ENCODE measurements around the gene SLC6A1. TPM values are rescaled to one million over a fixed set of nuclear protein-coding genes. Genes with fewer than 3 reads are reported as not detected.

Gene SLC6A1
- total RNA-seq, 1 experiment from 2014 or later, result not detected

GRCh38 chr3:11055496-11055895, 62.9 kb downstream of the SLC6A1 start:
- no peak for DNase-seq
- Histone ChIP-seq H3K4me1 (ENCODE audit: insufficient read depth, low read length) (no peaks in the 10 kb centered on the region), H4K91ac (ENCODE audit: insufficient read length, low read depth, low read length) (no peak overlapping the region), H2BK20ac (ENCODE audit: low read depth, low read length, poor library complexity, severe bottlenecking) (no peak overlapping the region), H2AK5ac (ENCODE audit: insufficient read length, low read length) (no peak overlapping the region), H3K56ac (ENCODE audit: insufficient read length, low read depth, low read length) (no peak overlapping the region), H3K9ac (ENCODE audit: extremely low read depth, insufficient read length, low read length) (no peak overlapping the region), H3K14ac (ENCODE audit: insufficient read depth, low read length) (no peak overlapping the region; the same call in 1 of the 2 replicates), H3K18ac (ENCODE audit: insufficient read length, low read depth, low read length) (no peak overlapping the region), H3K4ac (ENCODE audit: low read depth, low read length) (no peak overlapping the region), H3K79me1 (ENCODE audit: insufficient read depth, low read depth, low read length, poor library complexity, severe bottlenecking) (no peaks in the 10 kb centered on the region), H3K79me2 (ENCODE audit: insufficient read depth, low read length) (no peaks in the 10 kb centered on the region), H3T11ph (ENCODE audit: low read length) (no peak overlapping the region), H3K9me3 (ENCODE audit: control insufficient read depth, low read depth, low read length) (no peaks in the 10 kb centered on the region), H3K27ac (ENCODE audit: insufficient read length, low read depth, low read length) (no peak overlapping the region), H3K23ac (ENCODE audit: insufficient read length, low read depth, low read length) (no peak overlapping the region), H4K5ac (ENCODE audit: insufficient read length, low read depth, low read length) (no peak overlapping the region), H3K23me2 (ENCODE audit: insufficient read length, low read depth, low read length, poor library complexity, severe bottlenecking) (no peaks in the 10 kb centered on the region), H4K20me1 (ENCODE audit: control insufficient read depth, insufficient read depth, insufficient read length) (no peaks in the 10 kb centered on the region), H2BK120ac (ENCODE audit: low read depth, low read length, poor library complexity, severe bottlenecking) (no peak overlapping the region), H3K27me3 (ENCODE audit: insufficient read depth, low read length) (no peaks in the 10 kb centered on the region), H3K4me2 (ENCODE audit: insufficient read depth, insufficient read length, low read length) (no peak overlapping the region), H2BK12ac (ENCODE audit: insufficient read length, low read depth, low read length) (no peak overlapping the region), H2BK15ac (ENCODE audit: low read depth, low read length) (no peak overlapping the region), H2BK5ac (ENCODE audit: insufficient read length, low read length) (no peak overlapping the region), H4K8ac (replicated peaks; ENCODE audit: insufficient read length, low read depth, low read length) (no peak overlapping the region), H2AFZ (ENCODE audit: low read length) (no peak overlapping the region)
- peaks cover 3 to 4% of the 10 kb centered on the region in 2 experiments for H3K4me1 Mint-ChIP-seq
- no CpG with 5 or more reads among the region's 10 CpGs for WGBS (ENCODE audit: extremely low coverage, insufficient read length, low lambda C conversion rate)
- H3K36me3 Mint-ChIP-seq (ENCODE audit: insufficient read depth in 1 of 3, low read depth in 3 of 3), result no peaks in the 10 kb centered on the region; a peak in 1 of 7 replicates
- no peak overlapping the region for H3K27ac Mint-ChIP-seq
- TF ChIP-seq, protein P1, sequence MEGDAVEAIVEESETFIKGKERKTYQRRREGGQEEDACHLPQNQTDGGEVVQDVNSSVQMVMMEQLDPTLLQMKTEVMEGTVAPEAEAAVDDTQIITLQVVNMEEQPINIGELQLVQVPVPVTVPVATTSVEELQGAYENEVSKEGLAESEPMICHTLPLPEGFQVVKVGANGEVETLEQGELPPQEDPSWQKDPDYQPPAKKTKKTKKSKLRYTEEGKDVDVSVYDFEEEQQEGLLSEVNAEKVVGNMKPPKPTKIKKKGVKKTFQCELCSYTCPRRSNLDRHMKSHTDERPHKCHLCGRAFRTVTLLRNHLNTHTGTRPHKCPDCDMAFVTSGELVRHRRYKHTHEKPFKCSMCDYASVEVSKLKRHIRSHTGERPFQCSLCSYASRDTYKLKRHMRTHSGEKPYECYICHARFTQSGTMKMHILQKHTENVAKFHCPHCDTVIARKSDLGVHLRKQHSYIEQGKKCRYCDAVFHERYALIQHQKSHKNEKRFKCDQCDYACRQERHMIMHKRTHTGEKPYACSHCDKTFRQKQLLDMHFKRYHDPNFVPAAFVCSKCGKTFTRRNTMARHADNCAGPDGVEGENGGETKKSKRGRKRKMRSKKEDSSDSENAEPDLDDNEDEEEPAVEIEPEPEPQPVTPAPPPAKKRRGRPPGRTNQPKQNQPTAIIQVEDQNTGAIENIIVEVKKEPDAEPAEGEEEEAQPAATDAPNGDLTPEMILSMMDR (conservative IDR thresholded peaks at IDR 0.05), result no peak
- no peak overlapping the region for H3K4me3 Mint-ChIP-seq
- peaks cover 0 to 2% of the 10 kb centered on the region in 2 experiments; a peak in 2 of 5 replicates for H3K9me3 Mint-ChIP-seq
- peaks cover 25% of the 10 kb centered on the region for H3K27me3 Mint-ChIP-seq (ENCODE audit: low read depth)
